UCSD-AML1 (cell line): Measurements from ENCODE around the gene CAB39L.

Experiments used
- DNase-seq: peaks from one replicate; lab custom pipeline; 2025; ENCODE audit not compliant: unreplicated experiment; lab: John Stamatoyannopoulos, UW

The CAB39L gene

DNA sequence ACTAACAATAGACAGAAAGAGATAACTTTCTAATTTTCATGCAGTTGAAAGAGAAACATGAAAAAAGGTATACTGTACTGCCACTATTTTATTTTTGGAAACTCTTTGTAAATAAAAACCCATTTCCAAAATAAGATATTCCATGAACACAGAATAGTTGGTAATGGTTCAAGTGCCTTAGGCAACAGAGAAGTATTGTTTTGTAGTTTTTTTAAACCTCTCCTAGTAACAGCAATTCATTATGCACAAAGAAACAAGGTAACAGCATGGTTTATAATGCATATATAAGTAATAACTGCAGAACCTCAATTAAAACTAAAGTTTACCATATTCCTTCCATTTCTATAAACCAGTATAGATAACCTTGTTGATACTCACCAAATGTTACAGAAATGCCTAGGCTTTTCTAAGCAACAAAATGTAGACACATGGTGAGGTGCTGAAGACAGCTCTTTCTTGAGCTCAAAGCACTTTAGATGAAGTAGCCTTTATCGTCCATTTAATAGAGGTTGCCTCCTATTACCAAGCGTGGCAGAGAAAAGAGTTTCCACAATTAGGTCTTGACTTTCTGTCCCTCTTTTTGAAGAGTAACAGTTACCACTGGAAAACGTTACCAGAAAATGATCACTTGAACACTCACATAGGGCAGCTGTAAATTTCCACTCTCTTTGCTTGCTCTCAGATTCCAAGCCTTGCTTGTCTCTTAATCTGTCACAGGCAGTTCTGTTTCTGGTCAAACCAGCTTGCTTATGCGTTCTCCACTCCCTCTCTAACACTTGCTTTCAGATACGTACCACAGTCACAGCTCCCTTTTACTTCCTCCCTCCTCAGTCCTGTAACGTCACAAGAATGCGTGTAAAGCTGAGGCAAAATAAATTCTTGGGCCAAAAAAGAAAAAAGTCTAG lies 42.9 kb downstream of the CAB39L start:
- no peak for DNase-seq

DNA sequence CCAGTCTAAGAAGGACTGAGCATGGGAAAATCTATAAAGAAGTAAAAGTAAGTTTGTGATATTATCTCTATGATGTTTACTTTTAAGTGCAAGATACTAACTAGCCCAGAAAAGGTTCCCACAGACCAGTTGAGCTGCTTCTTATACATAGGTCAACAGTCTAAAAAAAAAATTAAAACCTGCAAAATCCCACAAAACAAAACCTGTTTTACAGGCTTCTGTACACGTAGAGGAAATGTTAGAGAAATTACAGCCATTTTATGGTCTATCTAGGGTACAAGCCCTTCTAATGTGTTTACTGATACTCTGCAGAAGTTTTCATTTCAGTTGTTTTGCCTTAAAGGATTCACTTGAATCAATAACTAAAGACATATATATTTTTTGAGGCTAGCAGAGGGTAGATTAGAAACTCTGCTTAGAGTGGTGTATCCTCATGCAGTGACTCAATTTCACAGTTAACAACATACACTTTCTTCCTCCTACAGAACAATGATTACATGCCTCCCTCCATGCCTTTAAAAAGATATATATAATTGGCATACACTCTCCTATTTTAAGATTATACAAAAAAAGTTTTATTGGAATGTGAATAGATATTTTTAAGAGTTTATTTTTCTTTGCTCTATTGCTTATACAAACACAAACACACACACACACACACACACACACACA lies 43.9 kb downstream of the CAB39L start:
- DNase-seq = no peak

DNA sequence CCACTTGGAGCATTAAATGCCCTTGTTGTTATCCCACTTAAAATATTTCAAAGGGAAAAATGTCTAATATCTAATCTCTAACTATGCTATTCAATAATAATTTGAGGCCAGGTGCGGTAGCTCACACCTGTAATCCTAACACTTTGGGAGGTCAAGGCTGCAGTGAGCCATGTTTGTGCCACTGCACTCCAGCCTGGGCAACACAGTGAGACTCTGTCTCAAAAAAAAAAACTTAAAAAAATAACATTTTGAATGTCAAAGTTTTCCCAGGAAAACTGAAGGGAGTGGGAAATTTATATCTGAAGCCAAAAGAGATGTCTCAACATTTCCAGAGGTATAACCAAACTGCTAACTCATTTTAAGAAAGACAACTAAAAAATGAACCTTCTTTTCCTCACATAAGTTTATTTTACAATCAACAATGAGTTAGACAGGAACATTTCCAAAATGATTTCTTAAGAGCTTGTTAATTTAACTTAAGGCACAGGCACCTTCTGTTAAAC lies 47.9 kb downstream of the CAB39L start:
- no peak for DNase-seq

DNA sequence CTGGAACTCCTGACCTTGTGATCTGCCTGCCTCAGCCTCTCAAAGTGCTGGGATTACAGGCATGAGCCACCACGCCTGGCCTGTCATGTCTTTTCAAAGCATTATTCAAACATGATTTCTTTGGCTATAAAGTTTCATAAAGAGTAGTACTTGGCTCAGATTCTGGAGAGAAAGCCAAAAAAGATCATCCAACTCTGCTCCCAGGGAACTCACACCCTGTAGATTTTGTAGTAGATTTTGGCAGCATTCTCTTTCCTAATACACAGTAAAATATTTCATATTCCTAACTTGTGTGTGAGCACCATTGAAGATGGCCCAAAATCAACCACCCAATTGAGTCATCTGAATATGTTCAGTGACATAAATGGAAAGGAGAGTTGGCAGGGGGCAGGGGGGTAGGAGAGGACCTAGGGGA lies 48.4 kb downstream of the CAB39L start:
- DNase-seq = no peak

DNA sequence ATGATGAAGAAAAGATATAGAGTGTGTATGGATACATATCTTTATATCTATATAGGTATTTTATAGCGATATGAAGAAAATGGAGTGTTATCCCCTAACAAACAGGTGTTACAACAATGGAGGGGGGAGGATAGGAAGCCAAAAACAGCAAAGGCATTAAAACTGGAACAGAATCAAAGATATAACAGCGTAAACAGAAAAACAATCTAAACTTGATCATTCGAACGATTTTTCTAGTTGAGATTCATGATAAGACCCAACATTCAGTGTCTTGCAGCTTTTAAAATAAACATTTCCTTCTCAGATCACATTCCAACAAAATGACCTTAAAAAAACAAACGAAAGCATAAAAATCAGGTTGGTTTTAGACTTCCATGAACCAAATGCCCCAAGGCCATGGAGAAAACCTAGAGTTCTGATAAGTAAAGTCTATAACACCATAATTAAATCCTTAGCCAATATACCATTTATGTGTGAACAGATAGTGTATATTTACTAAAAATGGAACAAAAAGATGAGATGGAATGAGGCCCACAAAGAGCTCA lies 55.7 kb downstream of the CAB39L start:
- DNase-seq = no peak

- DNase-seq = no peak
Observed at GRCh38 chr13:49386664-49387063, 57.2 kb downstream of the CAB39L start.

- no peak for DNase-seq
Observed at GRCh38 chr13:49376121-49376520, 67.7 kb downstream of the CAB39L start.

DNA sequence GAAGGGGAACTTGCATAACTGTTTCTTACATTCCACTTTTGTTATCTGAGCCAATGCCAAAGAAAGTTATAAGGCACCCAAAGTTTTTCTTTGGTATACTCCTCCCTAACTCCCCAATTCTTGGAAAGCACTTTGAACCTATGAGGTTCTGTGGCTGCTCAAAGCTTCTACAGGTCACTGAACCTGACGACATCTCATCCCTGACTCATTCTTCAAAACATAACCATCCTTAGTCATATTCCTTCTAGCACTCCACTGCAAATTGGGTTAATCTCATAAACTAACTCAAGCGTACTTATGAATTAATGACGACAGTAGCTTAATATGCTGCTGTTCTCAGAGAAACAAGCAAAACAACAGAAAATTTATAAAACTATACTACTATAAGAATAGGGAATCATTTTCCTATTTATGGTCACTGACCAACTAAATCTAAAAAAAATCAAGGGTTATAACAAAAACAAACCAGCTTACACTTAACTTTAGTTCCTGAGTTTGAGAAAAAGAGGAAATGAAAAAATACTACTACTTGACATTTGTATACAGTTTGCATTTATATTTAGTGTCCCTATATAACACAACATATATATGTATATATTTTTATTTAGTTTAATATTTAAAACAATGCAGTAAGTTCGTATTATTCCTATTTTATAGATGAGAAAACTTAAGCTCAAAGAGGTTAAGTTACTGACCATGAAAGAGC lies 69.1 kb downstream of the CAB39L start:
- no peak for DNase-seq

GRCh38 chr13:49373716-49374115 lies 70.1 kb downstream of the CAB39L start:
- DNase-seq = no peak

DNA sequence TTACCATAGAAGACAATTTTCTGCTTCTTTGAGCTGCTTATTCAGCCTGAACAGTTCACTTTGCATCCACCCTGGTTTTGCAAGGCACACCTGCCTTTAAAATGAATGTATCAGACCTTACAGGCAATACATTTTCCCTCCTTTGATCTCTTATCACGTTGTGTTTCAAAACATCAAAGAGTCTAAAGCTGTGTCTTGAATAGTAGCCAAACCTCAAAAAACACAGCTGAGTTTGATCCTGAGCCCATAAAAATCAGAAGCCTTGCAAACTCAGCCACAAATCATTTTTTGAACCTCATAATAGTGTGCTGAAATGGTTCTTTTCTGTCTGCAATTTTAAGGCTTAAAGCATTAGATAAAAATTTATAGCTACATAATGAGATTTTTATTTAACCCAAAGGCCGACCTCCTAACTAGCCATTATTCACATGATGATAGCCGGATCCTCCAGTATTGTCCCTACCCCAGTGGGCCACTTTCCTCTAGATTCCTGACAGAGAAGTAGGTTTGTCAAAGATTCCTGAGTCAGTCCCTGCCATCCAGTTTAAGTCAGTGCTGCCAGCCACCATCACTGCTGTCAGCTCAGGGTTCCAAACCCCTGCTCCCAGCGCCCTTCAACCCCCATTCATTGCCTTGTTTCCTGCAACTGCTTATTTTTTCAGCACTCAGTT lies 71.8 kb downstream of the CAB39L start:
- DNase-seq = no peak

GRCh38 chr13:49370371-49370770 lies 73.5 kb downstream of the CAB39L start:
- DNase-seq = no peak

DNA sequence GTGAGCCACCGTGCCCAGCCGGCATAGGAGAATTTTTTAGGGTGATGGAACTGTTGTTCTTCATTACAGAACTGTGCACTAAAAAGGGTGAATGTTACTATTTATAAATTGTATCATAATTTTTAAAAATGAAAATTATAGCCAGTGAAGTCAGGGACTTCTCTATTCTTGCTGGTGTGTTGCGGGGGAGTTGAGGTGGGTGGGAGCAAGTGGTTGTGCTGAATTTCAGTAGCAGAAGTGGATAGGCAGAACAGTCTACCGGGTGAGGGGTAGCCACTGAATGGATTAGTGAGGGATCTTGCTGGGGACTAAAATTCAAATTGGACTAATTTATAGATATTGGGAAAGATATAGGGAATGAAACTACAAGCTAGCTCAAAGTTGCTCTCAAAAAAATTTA lies 74.0 kb downstream of the CAB39L start:
- DNase-seq = no peak

- no peak for DNase-seq
Observed at GRCh38 chr13:49368688-49369087, 75.2 kb downstream of the CAB39L start.

GRCh38 chr13:49367640-49368422 lies 76.0 kb downstream of the CAB39L start:
- DNase-seq = no peak

GRCh38 chr13:49366841-49367240 lies 77.0 kb downstream of the CAB39L start:
- no peak for DNase-seq

DNA sequence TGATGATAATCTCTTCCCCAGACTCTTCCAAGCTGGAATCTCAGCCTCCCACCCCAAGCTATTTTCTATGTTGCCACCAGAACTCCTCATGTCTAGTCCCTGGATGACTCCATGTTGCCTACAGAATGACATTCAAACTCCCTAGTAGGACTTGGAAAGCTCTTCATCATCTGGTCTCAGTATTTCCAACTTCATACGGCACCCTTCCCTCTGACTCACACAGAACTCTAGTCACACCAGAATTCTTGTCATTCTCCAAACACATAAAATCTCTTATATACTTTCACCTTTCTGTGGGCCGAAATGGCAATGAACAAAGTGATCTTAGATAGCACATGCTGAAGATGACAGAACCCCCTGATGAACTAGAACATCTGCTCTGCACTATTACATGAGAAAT lies 86.2 kb downstream of the CAB39L start:
- DNase-seq = no peak

GRCh38 chr13:49356223-49356622 lies 87.6 kb downstream of the CAB39L start:
- no peak for DNase-seq

GRCh38 chr13:49354719-49355118 lies 89.1 kb downstream of the CAB39L start:
- DNase-seq = no peak

DNA sequence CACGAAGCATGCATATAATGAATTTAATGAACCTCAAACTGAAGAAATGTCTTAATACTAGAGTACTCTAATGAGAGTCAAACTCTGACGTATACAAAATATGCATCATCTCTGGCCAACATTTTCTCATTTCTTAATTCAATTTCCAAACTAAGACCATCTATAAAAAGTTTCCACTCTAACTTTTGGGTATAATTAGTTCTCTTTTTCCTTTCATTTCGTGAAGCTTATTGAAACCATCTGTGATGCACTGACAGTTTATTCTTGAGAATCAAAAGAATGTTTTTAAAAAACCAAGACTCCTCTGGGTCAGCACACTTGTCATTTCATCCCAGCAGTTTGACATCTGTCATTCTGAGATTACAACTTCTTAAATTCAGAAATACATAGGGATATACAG lies 90.0 kb downstream of the CAB39L start:
- no peak for DNase-seq

- DNase-seq = no peak
Observed at GRCh38 chr13:49351871-49352270, 92.0 kb downstream of the CAB39L start.
